DMS79 treated with DMSO at 0.1 percent for 48 hours (cell line): ENCODE measurements around the gene DGAT2.
A peak's percentile ranks its signal among the peaks of the same experiment; 100 is the strongest.
"Not testable (repeated sequence)": the region's sequence is repeated elsewhere in the genome, so short reads cannot be mapped to it uniquely, and the experiment has no call there.

Experiments
- DNase-seq: peaks from one replicate; lab custom pipeline; 2025; lab: John Stamatoyannopoulos, UW

DGAT2 gene, protein sequence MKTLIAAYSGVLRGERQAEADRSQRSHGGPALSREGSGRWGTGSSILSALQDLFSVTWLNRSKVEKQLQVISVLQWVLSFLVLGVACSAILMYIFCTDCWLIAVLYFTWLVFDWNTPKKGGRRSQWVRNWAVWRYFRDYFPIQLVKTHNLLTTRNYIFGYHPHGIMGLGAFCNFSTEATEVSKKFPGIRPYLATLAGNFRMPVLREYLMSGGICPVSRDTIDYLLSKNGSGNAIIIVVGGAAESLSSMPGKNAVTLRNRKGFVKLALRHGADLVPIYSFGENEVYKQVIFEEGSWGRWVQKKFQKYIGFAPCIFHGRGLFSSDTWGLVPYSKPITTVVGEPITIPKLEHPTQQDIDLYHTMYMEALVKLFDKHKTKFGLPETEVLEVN

DNA sequence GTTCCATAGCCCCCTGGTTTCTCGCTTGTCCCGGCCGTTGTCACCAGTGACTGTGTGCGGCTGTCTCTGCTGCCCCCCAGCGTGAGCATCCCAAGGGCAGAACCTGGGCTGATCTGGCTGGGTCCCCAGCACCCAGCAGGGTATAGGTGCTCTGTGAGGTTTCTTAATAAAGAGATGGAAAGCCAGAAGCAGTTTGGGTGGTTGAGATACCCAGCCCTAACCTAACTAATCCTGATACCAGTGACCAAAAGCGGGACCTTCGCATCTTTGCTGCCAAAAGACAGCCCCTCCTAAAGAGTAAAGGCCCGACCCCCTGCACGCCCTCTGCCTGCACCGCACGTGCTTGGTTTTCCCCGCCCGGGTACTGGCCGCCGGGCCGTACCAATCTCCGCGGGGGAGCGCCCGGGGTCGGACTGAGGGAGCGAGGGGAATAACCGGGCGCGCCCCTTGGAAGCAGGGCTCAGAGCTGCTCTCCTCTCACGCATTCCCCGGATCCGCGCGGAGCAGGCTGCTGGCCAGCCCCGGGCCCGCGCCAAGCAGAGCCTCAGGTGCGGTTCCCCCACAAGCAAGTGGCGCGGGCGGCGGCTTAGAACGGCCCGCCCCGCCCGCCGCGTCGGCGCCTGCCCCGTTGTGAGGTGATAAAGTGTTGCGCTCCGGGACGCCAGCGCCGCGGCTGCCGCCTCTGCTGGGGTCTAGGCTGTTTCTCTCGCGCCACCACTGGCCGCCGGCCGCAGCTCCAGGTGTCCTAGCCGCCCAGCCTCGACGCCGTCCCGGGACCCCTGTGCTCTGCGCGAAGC, at the start of gene DGAT2:
Gene DGAT2, plus strand, starts transcription at position 667 of the 797 bp plus-strand sequence. CDS start 214 bp downstream, outside the sequence.
- peak; percentile 96 for DNase-seq

GRCh38 chr11:75719340-75720239, 49.0 kb upstream of the DGAT2 start:
- DNase-seq = no peak

- DNase-seq = no peak
These were observed 47.9 kb upstream of the DGAT2 start for GRCh38 chr11:75720639-75721038.

DNA sequence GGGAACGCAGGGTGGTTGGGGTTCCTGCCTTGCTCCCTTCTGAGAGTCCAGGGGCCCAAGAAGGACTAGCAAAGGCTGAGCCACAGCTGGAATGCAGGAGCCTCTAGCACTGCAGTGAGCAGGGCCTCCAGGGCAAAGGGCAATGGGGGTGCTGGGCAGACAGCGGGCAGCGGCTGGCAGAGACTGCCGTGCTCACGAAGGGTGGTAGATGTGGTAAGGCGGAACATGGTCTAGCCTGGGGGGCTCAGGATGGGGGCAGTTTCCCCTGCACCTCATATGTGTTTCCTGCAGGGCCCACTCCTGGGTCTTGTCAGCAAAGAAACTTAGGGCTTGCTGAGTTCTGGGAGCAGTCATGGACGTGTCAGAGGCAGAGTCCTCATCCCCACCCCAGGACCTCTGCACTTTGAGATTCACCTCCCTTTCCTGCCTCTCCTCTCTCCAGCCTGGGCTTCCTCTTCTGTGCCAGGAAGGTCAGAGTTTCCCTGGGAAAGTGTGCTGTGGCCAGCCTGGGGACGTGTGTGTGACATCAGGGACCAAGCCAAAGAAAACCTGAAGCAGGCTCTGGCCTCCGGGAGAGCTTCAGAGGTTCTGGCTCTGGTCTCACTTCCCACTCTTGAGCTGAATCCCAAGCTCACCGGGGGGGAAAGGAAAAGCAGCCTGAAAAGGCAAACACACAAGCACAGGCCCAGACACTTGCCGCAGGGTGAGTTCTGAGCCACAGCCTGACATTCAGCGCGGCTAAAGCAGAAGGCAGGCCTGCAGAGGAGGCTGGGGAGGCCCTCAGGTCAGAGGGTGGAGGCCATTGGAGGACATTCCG, 46.5 kb upstream of the DGAT2 start:
- DNase-seq = no peak

DNA sequence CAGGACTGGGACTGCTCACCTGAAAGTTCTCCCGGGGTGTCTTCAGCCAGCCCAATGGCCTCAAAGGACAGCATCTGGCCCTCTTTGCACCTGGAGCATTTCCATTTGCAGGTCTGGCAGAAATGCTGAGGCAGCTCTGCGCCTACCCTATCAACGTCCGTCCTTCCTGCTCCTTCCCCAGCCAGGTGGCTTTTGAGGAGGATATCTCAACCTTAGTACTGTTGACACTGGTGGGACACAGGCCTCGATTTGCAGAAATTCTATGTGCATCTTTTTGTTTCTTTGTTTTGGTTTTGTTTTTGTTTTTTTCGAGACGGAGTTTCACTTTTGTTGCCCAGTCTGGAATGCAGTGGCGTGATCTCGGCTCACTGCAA, 45.9 kb upstream of the DGAT2 start:
- no peak for DNase-seq

DNA sequence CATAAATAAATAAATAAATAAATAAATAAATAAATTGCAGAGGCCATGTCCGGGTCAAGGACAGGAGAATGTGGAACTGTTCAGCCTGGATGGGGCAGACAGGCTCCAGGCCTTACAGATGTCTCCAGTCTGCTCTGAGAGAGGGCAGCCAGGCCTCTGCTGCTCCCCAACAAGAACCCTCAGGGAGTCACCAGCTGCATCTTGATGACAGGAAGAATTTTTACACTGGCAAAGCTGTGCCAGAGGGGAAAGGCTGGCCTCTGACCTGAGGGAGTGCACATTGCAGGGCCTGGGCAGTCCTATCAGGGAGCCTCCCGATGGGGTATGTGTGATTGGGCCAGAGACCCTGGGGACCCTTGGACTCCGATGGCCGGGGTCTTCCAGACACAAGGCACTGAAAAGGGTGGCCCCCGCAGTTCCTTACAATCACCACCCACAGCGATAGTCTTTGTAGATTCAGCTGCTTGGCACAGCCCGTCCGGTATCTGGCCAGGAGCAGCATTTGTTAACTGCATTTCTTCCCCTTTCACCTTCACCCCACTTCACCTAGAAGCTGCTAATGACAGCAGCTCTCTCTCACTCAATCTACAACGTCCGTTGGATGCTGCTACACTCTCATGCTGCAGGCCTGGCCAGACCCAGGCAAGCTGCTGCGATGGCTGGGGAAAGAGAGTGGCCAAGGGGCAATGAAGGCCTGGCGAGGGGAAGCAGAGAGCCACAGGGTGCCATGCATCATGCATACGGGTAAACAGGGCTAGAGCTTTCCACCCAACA, 42.8 kb upstream of the DGAT2 start:
- DNase-seq = no peak

GRCh38 chr11:75728992-75729391, 39.6 kb upstream of the DGAT2 start:
- DNase-seq = no peak

DNA sequence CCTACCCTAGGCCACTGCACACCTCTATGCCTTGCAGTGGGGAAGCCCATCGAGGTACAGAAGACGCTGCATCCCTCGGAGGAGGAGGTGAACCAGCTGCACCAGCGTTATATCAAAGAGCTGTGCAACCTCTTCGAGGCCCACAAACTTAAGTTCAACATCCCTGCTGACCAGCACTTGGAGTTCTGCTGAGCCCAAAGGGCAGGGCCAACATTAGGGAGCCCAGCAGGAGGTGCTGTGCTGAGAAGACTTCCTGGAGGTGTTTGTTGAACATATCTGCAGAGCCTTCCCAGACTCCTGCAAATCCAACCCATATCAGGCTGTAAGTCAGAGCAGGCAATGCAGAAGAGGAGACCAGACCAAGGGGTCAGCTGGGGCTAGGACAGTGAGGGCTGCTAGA, 37.5 kb upstream of the DGAT2 start:
- no peak for DNase-seq

GRCh38 chr11:75733071-75733430, 35.5 kb upstream of the DGAT2 start:
- DNase-seq = no peak

DNA sequence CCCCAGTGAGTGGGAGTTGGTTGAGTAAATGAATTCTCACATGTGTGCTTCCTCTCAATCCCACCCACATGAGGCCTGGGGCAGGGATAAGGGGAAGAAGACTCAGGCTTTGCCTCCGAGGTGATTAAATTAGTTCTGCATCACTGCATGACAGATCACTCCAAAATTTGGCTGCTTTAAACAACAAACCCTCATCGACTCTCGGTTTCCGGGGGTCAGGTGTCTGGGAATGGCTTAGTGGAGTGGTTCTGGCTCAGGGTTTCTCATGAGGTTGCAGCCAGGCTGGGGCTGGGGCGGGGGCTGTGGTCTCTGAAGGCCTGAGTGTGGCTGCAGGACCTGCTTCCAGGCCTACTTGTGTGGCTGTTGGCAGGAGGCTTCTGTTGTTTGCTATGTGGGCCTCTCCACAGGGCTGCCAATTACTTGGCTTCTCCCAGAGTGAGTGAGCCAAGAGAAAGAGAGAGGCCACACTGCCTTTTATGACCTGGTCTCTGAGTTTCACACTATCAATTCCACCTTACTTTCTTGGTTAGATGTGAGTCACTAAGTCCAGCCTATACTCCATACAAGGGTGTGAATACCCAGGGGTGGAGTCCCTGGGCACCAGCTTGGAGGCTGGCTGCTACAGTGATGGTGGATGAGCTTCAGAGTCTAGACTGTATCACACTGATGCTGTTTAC, 35.0 kb upstream of the DGAT2 start:
- DNase-seq = peak; percentile 88

DNA sequence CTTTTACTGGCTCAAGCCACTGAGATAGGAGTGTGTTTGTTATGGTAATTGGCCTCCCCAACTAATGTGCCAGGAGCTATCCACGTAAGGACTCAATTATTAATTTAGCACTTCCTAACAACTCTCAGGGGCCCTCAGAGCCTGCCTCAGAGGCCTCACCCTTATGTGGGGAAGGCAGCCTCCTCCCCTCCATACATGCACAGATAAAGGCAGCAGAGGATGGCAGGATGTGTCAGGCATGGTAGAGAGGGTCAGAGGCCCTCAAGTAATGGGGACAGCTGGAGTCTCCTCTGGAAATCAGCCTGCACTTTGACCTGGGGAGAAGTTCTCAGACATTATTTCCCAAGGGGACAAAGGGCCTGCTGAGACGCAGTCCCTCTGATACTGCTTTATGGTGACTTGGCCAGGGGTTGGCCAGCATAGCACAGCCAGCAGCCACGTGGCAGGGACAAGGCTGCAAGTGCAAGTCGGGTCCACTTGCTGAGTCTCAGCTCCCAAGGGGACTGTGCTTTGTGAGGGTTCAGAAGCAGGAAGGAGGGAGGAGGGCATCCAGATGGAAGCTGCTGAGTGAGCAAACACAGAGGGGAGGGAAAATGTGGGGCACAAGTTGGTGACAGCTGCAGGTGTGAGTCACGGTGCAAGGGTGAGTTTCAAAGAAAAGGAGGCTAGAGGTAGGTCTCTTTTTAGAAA, 33.9 kb upstream of the DGAT2 start:
- DNase-seq = no peak

- no peak for DNase-seq
These were observed 33.3 kb upstream of the DGAT2 start for GRCh38 chr11:75735181-75735845.

- no peak for DNase-seq
These were observed 31.3 kb upstream of the DGAT2 start for GRCh38 chr11:75737314-75737713.

DNA sequence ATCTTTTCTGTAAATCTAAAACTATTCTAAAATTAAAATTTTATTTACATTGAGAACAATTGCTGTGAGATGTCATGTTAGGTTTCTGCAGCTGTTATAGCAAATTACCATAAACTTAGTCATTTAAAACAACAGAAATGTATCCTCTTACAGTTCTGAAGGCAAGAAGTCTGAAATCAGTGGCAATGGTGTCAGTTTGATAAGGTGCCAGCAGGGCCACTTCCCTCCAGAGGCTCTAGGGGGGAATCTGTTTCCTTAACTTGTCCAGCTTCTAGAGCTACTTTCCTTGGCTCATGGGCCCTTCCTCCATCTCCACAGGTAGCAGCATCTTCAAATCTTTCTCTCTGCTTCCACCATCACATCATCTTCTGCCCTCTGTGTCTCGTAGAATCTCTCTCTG, 27.9 kb upstream of the DGAT2 start:
- no peak for DNase-seq

- DNase-seq = not testable (repeated sequence)
These were observed 25.4 kb upstream of the DGAT2 start for GRCh38 chr11:75743159-75743558.

- DNase-seq = no peak
These were observed 24.6 kb upstream of the DGAT2 start for GRCh38 chr11:75743711-75744563.

DNA sequence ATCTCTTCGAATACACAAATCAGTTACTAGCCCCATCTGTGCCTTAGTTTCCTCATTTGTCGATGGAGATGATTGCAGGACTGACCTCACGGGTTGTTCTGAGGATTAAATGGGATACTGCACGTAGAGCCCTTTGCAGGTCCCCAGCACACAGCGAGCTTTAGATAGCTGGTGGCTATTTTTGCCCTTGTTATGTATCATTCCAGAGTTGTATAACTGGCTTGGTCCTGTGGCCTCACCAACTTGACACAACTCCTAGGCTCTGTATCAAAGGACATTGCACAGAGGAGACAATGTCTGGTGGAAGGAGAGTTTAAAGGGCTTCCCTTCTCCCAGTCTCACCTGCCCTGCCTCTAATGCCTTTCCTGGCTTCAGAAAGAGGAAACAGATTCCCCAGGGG, 22.8 kb upstream of the DGAT2 start:
- DNase-seq = no peak

- not testable (repeated sequence) for DNase-seq
These were observed 19.8 kb upstream of the DGAT2 start for GRCh38 chr11:75748729-75749273.
